Liver (tissue), 9 donors: ENCODE results near the gene TIGD7. TPM values are rescaled to one million over a fixed set of nuclear protein-coding genes. Genes with fewer than 3 reads are reported as not detected.

Source experiments
- DNase-seq: peaks from one replicate; pipeline ENCODE4 v3.0.0-alpha.2; 2017; ENCODE audit warnings: low spot score
- H3K27ac ChIP-seq, 2 donors: one replicate each; pipeline ENCODE4 v1.7.0; 2013; ENCODE audit warnings: inconsistent platforms in 2 of 2, low read length in 2 of 2, control low read depth in 1 of 2, low read depth in 1 of 2, mild to moderate bottlenecking in 1 of 2
- H3K27me3 ChIP-seq, 4 donors: one replicate each; pipeline versions ENCODE4 v1.6.1 to v1.7.0; 2013; ENCODE audit warnings: low read length in 3 of 4, inconsistent platforms in 1 of 4, mild to moderate bottlenecking in 1 of 4, moderate library complexity in 1 of 4; ENCODE audit not compliant: control insufficient read depth in 4 of 4, insufficient read depth in 4 of 4
- H3K36me3 ChIP-seq, 4 donors: one replicate each; pipeline versions ENCODE4 v1.6.1 to v1.7.0; 2013; ENCODE audit warnings: low read length in 3 of 4, mild to moderate bottlenecking in 3 of 4, low read depth in 1 of 4, moderate library complexity in 1 of 4; ENCODE audit not compliant: control insufficient read depth in 4 of 4, insufficient read depth in 3 of 4
- H3K4me1 ChIP-seq, 4 donors: one replicate each; pipeline versions ENCODE4 v1.6.1 to v1.7.0; 2013; ENCODE audit warnings: low read length in 3 of 4, mild to moderate bottlenecking in 3 of 4, moderate library complexity in 1 of 4; ENCODE audit not compliant: control insufficient read depth in 4 of 4, insufficient read depth in 4 of 4
- H3K4me3 ChIP-seq, 3 donors: one replicate each; pipeline versions ENCODE4 v1.6.1 to v1.7.0; 2013; ENCODE audit warnings: low read length in 3 of 3, control low read depth in 1 of 3, low read depth in 1 of 3, mild to moderate bottlenecking in 1 of 3
- H3K9ac ChIP-seq, 2 donors: one replicate each; pipeline ENCODE4 v1.7.0; 2013; ENCODE audit warnings: low read length in 2 of 2, mild to moderate bottlenecking in 2 of 2, moderate library complexity in 2 of 2, control low read depth in 1 of 2, low read depth in 1 of 2
- H3K9me3 ChIP-seq, 4 donors: one replicate each; pipeline versions ENCODE4 v1.6.1 to v1.7.0; 2013; ENCODE audit warnings: low read length in 3 of 4; ENCODE audit not compliant: control insufficient read depth in 4 of 4
- EGR1 ChIP-seq, 2 donors: IDR thresholded peaks; 2 replicates each; pipeline ENCODE4 v1.6.1; 2016 to 2018; ENCODE audit warnings: antibody characterized with exemption in 2 of 2, low read depth in 2 of 2
- FOXA1 ChIP-seq: IDR thresholded peaks from 2 replicates; pipeline ENCODE4 v1.6.1; 2016; ENCODE audit warnings: antibody characterized with exemption
- FOXA2 ChIP-seq: IDR thresholded peaks from 2 replicates; pipeline ENCODE4 v1.6.1; 2016; ENCODE audit warnings: antibody characterized with exemption
- GABPA ChIP-seq, 2 donors: IDR thresholded peaks in 1 of 2; conservative IDR thresholded peaks in 1 of 2; 2 replicates each; pipeline ENCODE4 v1.6.1; 2016; ENCODE audit warnings: antibody characterized with exemption in 2 of 2, mild to moderate bottlenecking in 1 of 2, moderate library complexity in 1 of 2
- HNF4A ChIP-seq, 2 donors: conservative IDR thresholded peaks; 2 replicates each; pipeline ENCODE4 v1.6.1; 2016; ENCODE audit warnings: antibody characterized with exemption in 2 of 2, mild to moderate bottlenecking in 2 of 2
- HNF4G ChIP-seq: IDR thresholded peaks from 2 replicates; pipeline ENCODE4 v1.6.1; 2016; ENCODE audit warnings: antibody characterized with exemption
- JUND ChIP-seq, 2 donors: IDR thresholded peaks; 2 replicates each; pipeline ENCODE4 v1.6.1; 2016; ENCODE audit warnings: antibody characterized with exemption in 2 of 2
- NR2F2 ChIP-seq: IDR thresholded peaks from 2 replicates; pipeline ENCODE4 v1.6.1; 2016; ENCODE audit warnings: antibody characterized with exemption
- RAD21 ChIP-seq, 2 donors: IDR thresholded peaks; 2 replicates each; pipeline ENCODE4 v1.6.1; 2016; ENCODE audit warnings: antibody characterized with exemption in 2 of 2, mild to moderate bottlenecking in 2 of 2
- RXRA ChIP-seq, 2 donors: IDR thresholded peaks; 2 replicates each; pipeline ENCODE4 v1.6.1; 2017 to 2018; ENCODE audit warnings: antibody characterized with exemption in 2 of 2, mild to moderate bottlenecking in 1 of 2
- SP1 ChIP-seq: IDR thresholded peaks from 2 replicates; pipeline ENCODE4 v1.6.1; 2018; ENCODE audit warnings: antibody characterized with exemption, mild to moderate bottlenecking
- TAF1 ChIP-seq: conservative IDR thresholded peaks from 2 replicates; pipeline ENCODE4 v1.6.1; 2016; ENCODE audit warnings: antibody characterized with exemption, mild to moderate bottlenecking
- YY1 ChIP-seq: IDR thresholded peaks from 2 replicates; pipeline ENCODE4 v1.6.1; 2016; ENCODE audit warnings: antibody characterized with exemption, mild to moderate bottlenecking
- WGBS: extraction: QIAGEN DNeasy Blood & Tissue Kit; methylation state at CpG from one replicate; pipeline ENCODE4 v1.1.7; 2013; 5-methylcytosine and 5-hydroxymethylcytosine counted together
- polyA plus RNA-seq, 2 donors: library from polyadenylated mRNA; stranded (reverse) in 1 of 2; unstranded in 1 of 2; fragments of 200-250 nt in 1 of 2; fragments of >200 nt in 1 of 2; fragmentation: Nextera tagmentation in 1 of 2; extraction: Ambion mirVana in 1 of 2; gene quantifications; one replicate each; pipeline versions ENCODE4 v1.2.1 to v1.2.3, GENCODE V29; 2013 to 2015
- total RNA-seq, 2 donors: library from RNA; depleted of rRNA; stranded (reverse); fragments of >200 nt; gene quantifications; one replicate each; pipeline ENCODE4 v1.2.3, GENCODE V29; 2014
- TF ChIP-seq, protein P1 (sequence below): fragments of 150-350 bp; IDR thresholded peaks from 2 replicates; pipeline ENCODE4 v1.5.1; 2017; ENCODE audit warnings: improper control_type of control experiment, low read depth, low read length; ENCODE audit not compliant: missing input control
- TF ChIP-seq, protein P2 (sequence below): IDR thresholded peaks from 2 replicates; pipeline ENCODE4 v1.6.1; 2016; ENCODE audit warnings: antibody characterized with exemption
- TF ChIP-seq, protein P3 (sequence below): IDR thresholded peaks from 2 replicates; pipeline ENCODE4 v1.6.1; 2016; ENCODE audit warnings: antibody characterized with exemption
- TF ChIP-seq, protein P4 (sequence below): IDR thresholded peaks from 2 replicates; pipeline ENCODE4 v1.6.1; 2016; ENCODE audit warnings: antibody characterized with exemption, mild to moderate bottlenecking
- TF ChIP-seq, protein P5 (sequence below): IDR thresholded peaks from 2 replicates; pipeline ENCODE4 v1.6.1; 2016; ENCODE audit warnings: antibody characterized with exemption
- donor health status: healthy.
- donor health status: healthy.
- donor health status: healthy.
- donor health status: healthy.
- donor health status: healthy.

The TIGD7 gene
- total and polyA plus RNA-seq, 4 donors = 0.58 to 2.6 (median 1.3) TPM

DNA sequence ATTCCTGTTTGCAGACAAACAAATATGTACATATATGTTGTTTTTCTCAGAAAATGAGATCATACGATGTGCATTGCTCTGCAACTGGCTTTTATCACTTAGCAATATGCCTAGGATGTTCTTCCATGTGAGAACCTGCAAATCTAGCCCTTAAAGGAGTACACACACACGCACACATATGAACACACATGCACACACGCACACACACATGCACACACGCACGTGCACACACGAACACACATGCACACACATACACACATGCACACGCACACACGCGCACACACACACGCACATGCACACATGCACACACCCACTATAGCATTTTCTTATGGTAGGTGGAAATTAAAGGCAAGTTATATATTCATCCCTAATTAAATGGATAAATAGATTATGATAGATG lies 42.4 kb upstream of the TIGD7 start:
- TF ChIP-seq, protein P1, sequence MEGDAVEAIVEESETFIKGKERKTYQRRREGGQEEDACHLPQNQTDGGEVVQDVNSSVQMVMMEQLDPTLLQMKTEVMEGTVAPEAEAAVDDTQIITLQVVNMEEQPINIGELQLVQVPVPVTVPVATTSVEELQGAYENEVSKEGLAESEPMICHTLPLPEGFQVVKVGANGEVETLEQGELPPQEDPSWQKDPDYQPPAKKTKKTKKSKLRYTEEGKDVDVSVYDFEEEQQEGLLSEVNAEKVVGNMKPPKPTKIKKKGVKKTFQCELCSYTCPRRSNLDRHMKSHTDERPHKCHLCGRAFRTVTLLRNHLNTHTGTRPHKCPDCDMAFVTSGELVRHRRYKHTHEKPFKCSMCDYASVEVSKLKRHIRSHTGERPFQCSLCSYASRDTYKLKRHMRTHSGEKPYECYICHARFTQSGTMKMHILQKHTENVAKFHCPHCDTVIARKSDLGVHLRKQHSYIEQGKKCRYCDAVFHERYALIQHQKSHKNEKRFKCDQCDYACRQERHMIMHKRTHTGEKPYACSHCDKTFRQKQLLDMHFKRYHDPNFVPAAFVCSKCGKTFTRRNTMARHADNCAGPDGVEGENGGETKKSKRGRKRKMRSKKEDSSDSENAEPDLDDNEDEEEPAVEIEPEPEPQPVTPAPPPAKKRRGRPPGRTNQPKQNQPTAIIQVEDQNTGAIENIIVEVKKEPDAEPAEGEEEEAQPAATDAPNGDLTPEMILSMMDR = no peak
- no peak for TF ChIP-seq HNF4G
- no peak for TF ChIP-seq FOXA1
- TF ChIP-seq, protein P2, sequence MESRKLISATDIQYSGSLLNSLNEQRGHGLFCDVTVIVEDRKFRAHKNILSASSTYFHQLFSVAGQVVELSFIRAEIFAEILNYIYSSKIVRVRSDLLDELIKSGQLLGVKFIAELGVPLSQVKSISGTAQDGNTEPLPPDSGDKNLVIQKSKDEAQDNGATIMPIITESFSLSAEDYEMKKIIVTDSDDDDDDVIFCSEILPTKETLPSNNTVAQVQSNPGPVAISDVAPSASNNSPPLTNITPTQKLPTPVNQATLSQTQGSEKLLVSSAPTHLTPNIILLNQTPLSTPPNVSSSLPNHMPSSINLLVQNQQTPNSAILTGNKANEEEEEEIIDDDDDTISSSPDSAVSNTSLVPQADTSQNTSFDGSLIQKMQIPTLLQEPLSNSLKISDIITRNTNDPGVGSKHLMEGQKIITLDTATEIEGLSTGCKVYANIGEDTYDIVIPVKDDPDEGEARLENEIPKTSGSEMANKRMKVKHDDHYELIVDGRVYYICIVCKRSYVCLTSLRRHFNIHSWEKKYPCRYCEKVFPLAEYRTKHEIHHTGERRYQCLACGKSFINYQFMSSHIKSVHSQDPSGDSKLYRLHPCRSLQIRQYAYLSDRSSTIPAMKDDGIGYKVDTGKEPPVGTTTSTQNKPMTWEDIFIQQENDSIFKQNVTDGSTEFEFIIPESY = no peak
- no peak for TF ChIP-seq TAF1
- TF ChIP-seq, protein P3, sequence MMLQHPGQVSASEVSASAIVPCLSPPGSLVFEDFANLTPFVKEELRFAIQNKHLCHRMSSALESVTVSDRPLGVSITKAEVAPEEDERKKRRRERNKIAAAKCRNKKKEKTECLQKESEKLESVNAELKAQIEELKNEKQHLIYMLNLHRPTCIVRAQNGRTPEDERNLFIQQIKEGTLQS = no peak
- no peak for TF ChIP-seq SP1
- no peak for TF ChIP-seq NR2F2
- TF ChIP-seq RXRA (IDR thresholded peaks at IDR 0.05) = no peak
- TF ChIP-seq HNF4A (conservative IDR thresholded peaks at IDR 0.05) = no peak
- H3K4me1 ChIP-seq = no peaks in the 10 kb centered on the region
- H3K36me3 ChIP-seq = no peaks in the 10 kb centered on the region
- H3K27ac ChIP-seq = no peak overlapping the region
- no peaks in the 10 kb centered on the region for H3K27me3 ChIP-seq
- WGBS = 62% methylated on average over 10 of the region's 10 CpGs
- no peak overlapping the region for H3K9ac ChIP-seq
- peaks cover 0 to 3% (median 0%) of the 10 kb centered on the region in 4 donors for H3K9me3 ChIP-seq
- no peak for DNase-seq
- no peak overlapping the region for H3K4me3 ChIP-seq

DNA sequence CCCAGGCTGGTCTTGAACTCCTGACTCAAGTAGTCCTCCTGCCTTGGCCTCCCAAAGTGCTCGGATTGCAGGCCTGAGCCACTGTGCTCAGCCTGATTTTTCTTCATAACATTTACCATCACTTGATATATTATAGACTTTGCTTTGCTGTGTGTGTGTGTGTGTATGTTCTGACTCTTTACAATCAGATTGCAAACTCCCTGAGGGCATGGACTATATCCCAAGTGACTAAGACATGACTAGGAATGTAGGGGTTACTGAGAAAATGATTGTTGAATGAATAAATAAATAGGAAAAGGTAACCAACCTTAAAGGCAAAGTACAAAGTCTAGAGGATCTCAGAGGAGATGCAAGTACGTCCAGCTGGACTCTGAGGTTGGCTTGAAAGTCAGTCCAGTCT lies 40.8 kb upstream of the TIGD7 start:
- Histone ChIP-seq H3K27me3 (no peaks in the 10 kb centered on the region), H3K27ac (no peak overlapping the region), H3K9ac (no peak overlapping the region), H3K9me3 (peaks cover 0 to 3% (median under 1%) of the 10 kb centered on the region in 4 donors), H3K36me3 (peaks cover 0 to 2% (median 0%) of the 10 kb centered on the region in 4 donors), H3K4me3 (no peak overlapping the region), H3K4me1 (no peaks in the 10 kb centered on the region)
- no peak for TF ChIP-seq TAF1
- TF ChIP-seq, protein P4, sequence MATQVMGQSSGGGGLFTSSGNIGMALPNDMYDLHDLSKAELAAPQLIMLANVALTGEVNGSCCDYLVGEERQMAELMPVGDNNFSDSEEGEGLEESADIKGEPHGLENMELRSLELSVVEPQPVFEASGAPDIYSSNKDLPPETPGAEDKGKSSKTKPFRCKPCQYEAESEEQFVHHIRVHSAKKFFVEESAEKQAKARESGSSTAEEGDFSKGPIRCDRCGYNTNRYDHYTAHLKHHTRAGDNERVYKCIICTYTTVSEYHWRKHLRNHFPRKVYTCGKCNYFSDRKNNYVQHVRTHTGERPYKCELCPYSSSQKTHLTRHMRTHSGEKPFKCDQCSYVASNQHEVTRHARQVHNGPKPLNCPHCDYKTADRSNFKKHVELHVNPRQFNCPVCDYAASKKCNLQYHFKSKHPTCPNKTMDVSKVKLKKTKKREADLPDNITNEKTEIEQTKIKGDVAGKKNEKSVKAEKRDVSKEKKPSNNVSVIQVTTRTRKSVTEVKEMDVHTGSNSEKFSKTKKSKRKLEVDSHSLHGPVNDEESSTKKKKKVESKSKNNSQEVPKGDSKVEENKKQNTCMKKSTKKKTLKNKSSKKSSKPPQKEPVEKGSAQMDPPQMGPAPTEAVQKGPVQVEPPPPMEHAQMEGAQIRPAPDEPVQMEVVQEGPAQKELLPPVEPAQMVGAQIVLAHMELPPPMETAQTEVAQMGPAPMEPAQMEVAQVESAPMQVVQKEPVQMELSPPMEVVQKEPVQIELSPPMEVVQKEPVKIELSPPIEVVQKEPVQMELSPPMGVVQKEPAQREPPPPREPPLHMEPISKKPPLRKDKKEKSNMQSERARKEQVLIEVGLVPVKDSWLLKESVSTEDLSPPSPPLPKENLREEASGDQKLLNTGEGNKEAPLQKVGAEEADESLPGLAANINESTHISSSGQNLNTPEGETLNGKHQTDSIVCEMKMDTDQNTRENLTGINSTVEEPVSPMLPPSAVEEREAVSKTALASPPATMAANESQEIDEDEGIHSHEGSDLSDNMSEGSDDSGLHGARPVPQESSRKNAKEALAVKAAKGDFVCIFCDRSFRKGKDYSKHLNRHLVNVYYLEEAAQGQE = no peak
- TF ChIP-seq HNF4G = no peak
- TF ChIP-seq YY1 = no peak
- TF ChIP-seq RXRA (IDR thresholded peaks at IDR 0.05) = no peak
- TF ChIP-seq, protein P3 = no peak
- no peak for TF ChIP-seq NR2F2
- no peak for TF ChIP-seq RAD21 (IDR thresholded peaks at IDR 0.05)
- TF ChIP-seq, protein P1 = no peak
- TF ChIP-seq HNF4A (conservative IDR thresholded peaks at IDR 0.05) = no peak
- TF ChIP-seq, protein P2 = no peak
- no peak for TF ChIP-seq SP1
- TF ChIP-seq GABPA (IDR thresholded peaks at IDR 0.05 in 1 of 2, conservative IDR thresholded peaks at IDR 0.05 in 1 of 2) = no peak
- TF ChIP-seq, protein P5, sequence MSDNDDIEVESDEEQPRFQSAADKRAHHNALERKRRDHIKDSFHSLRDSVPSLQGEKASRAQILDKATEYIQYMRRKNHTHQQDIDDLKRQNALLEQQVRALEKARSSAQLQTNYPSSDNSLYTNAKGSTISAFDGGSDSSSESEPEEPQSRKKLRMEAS = no peak
- TF ChIP-seq FOXA1 = no peak
- TF ChIP-seq JUND (IDR thresholded peaks at IDR 0.05) = no peak
- TF ChIP-seq FOXA2 = no peak
- TF ChIP-seq EGR1 (IDR thresholded peaks at IDR 0.05; ENCODE audit: low read depth in 2 of 2) = no peak
- WGBS = 56% methylated on average over 2 of the region's 2 CpGs
- no peak for DNase-seq
